LNCaP clone FGC (cell line): ENCODE data around the gene PRAMEF11.
"Not testable (repeated sequence)": the region's sequence is repeated elsewhere in the genome, so short reads cannot be mapped to it uniquely, and the experiment has no call there.

Experiments
- DNase-seq: peaks from one replicate; pipeline ENCODE4 v3.0.0-alpha.2; 2011; ENCODE audit warnings: low read depth
- H3K4me3 ChIP-seq: 2 replicates; pipeline ENCODE4 v1.5.1; 2011; ENCODE audit warnings: mild to moderate bottlenecking, low read depth, low read length, control low read depth
- TF ChIP-seq, protein P1 (sequence below): IDR thresholded peaks from 2 replicates; pipeline ENCODE4 v1.5.1; 2012; ENCODE audit warnings: mild to moderate bottlenecking; ENCODE audit not compliant: control insufficient read depth, insufficient read depth; ENCODE audit errors: extremely low read depth

Gene PRAMEF11

GRCh38 chr1:12831310-12831709, at the start of gene PRAMEF11:
Gene PRAMEF11 (minus strand): TSS chr1:12831410. CDS start chr1:12828789, 2,621 bp downstream.
- DNase-seq, result not testable (repeated sequence)

GRCh38 chr1:12878453-12878852, 47.2 kb upstream of the PRAMEF11 start:
- not testable (repeated sequence) for H3K4me3 ChIP-seq, DNase-seq

More at GRCh38 chr1:12831310-12831709, at the start of gene PRAMEF11:
- H3K4me3 ChIP-seq, result not testable (repeated sequence)

DNA sequence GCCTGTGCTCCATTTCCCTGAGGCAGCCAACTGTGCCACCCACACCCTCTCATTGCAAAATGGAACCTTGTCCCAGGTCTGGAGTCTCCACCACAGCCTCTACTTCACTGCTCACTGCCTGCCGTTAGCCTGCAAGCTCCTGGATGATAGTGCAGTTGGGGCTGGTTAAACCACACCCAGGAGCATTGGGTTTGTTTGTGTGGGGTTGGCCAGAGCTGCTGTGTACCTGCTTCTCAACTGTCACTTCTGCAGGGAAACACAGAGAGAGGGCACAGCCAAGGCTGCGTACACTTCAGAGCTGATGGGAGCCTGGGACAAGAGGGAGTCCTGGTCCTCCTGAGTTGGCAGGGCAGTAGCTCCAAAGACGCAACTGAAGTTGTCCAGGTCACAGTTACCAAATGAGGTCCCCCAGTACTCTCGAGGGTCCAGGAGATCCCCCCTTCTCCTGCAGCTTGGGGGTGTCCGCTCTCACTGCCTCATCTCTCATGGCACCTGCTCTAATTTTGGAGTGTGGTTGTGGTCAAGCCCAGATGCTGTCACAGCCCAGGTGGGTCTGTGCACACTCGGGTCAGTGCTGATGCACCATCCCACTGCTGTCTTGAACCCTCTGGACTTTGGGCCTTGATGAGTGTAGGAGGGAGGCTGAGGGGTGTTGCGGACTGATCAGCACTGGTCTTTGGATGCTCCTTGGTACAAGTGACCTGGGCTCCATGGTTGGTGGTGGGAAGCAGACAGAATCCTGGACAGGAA, 32.1 kb upstream of the PRAMEF11 start:
- not testable (repeated sequence) for DNase-seq, H3K4me3 ChIP-seq

DNA sequence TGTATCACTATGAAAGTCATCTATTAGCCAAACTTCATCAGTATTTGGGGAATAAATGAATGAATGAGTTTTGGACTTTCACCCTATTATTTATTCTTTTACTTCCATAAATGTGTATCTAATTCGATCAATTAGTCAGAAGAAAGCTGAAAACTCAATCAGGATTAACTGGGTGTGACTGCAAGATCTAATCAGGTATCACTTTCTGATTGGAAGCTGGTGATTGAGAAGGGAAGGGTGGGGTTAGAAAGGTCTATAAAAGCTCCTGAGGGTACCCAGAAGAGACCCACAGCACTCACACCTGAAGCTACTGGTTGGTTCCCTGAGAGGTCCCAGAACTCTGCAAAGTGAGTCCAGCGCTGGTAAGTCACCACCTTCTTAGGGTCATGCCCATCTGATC, 25.6 kb upstream of the PRAMEF11 start, which contains the start of gene PRAMEF2:
Gene PRAMEF2 (plus strand): TSS at position 301 of the 400 bp plus-strand sequence. CDS start 1,924 bp downstream, outside the sequence.
- DNase-seq, H3K4me3 ChIP-seq: not testable (repeated sequence)

GRCh38 chr1:12851779-12852178, 20.6 kb upstream of the PRAMEF11 start:
- DNase-seq, result no peak
- no peak overlapping the region for H3K4me3 ChIP-seq
- TF ChIP-seq, protein P1, sequence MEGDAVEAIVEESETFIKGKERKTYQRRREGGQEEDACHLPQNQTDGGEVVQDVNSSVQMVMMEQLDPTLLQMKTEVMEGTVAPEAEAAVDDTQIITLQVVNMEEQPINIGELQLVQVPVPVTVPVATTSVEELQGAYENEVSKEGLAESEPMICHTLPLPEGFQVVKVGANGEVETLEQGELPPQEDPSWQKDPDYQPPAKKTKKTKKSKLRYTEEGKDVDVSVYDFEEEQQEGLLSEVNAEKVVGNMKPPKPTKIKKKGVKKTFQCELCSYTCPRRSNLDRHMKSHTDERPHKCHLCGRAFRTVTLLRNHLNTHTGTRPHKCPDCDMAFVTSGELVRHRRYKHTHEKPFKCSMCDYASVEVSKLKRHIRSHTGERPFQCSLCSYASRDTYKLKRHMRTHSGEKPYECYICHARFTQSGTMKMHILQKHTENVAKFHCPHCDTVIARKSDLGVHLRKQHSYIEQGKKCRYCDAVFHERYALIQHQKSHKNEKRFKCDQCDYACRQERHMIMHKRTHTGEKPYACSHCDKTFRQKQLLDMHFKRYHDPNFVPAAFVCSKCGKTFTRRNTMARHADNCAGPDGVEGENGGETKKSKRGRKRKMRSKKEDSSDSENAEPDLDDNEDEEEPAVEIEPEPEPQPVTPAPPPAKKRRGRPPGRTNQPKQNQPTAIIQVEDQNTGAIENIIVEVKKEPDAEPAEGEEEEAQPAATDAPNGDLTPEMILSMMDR, result no peak

- H3K4me3 ChIP-seq, DNase-seq: not testable (repeated sequence)
Observed at GRCh38 chr1:12848620-12849019, 17.4 kb upstream of the PRAMEF11 start, which contains the start of gene HNRNPCL1. Gene HNRNPCL1 (minus strand): TSS chr1:12848720. CDS start chr1:12848289, 431 bp downstream.

- not testable (repeated sequence) for H3K4me3 ChIP-seq, DNase-seq
Observed at GRCh38 chr1:12833251-12833650, 2.0 kb upstream of the PRAMEF11 start.

DNA sequence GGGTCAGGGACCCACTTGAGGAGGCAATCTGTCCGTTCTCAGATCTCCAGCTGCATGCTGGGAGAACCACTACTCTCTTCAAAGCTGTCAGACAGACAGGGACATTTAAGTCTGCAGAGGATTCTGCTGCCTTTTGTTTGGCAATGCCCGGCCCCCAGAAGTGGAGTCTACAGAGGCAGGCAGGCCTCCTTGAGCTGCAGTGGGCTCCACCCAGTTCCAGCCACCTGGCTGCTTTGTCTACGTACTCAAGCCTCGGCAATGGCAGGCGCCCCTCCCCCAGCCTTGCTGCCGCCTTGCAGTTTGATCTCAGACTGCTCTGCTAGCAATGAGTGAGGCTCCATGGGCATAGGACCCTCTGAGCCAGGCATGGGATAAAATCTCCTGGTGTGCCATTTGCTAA, 12.1 kb downstream of the PRAMEF11 start:
- H3K4me3 ChIP-seq, DNase-seq: not testable (repeated sequence)

- TF ChIP-seq, protein P1, result no peak
- no peak overlapping the region for H3K4me3 ChIP-seq
- DNase-seq, result no peak
Observed at GRCh38 chr1:12811409-12811784, 19.8 kb downstream of the PRAMEF11 start.

DNA sequence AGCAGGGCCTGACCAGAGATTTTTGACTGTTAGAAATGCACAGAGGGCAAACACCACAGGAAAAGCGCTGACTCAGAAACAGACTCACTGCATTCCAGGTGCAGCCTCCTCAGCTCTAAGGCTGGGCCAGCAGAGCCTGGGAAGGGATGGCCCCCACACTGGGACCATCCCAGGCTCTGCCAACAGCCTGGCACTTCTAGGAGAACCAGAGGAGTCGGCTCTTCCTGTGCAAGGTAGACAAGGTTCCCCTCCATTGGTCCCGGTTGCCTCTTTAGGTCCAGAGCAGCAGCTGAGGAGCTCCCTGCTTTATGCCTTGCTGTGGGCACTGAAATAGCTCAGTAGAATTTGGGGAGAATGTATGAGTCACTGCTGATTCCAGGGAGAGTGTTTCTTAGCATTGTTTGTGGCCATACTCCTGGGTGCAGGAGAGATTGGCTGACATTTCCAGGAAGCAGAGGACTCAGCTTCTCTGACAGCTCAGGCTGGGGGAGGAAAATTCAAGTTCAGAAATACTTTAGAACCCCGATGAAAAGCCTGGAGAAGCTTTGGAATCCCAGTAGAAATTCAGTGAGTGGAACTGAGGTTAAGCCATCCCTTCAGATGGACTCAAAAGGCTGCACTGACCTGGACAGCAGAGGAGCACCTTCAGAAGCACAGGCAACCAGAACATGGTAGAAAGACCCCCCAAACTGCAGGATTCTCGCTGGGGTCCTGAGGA, 20.4 kb downstream of the PRAMEF11 start:
- no peak overlapping the region for H3K4me3 ChIP-seq
- no peak for DNase-seq
- TF ChIP-seq, protein P1, result no peak

GRCh38 chr1:12809933-12810332, 21.3 kb downstream of the PRAMEF11 start:
- H3K4me3 ChIP-seq, result no peak overlapping the region
- no peak for DNase-seq
- TF ChIP-seq, protein P1, result no peak
